Type B pancreatic cell (in vitro differentiated cells): ENCODE results near the gene PXDC1. TPM values are rescaled to one million over a fixed set of nuclear protein-coding genes. Genes with fewer than 3 reads are reported as not detected.

Source experiments
- DNase-seq: peaks from one replicate; pipeline ENCODE4 v3.0.0; 2021; ENCODE audit warnings: mixed read lengths; ENCODE audit not compliant: unreplicated experiment; ENCODE audit errors: extremely low spot score
- H3K27ac Mint-ChIP-seq: 2 replicates; pipeline ENCODE4 v1.8.0; 2021; ENCODE audit warnings: mild to moderate bottlenecking, mixed read lengths
- H3K27me3 Mint-ChIP-seq: 2 replicates; pipeline ENCODE4 v1.8.0; 2021; ENCODE audit warnings: mixed read lengths
- H3K36me3 Mint-ChIP-seq: 2 replicates; pipeline ENCODE4 v1.8.0; 2021; ENCODE audit warnings: mixed read lengths
- H3K4me1 Mint-ChIP-seq: one replicate; pipeline ENCODE4 v1.8.0; 2021; ENCODE audit warnings: mixed read lengths; ENCODE audit not compliant: unreplicated experiment
- H3K4me3 Mint-ChIP-seq: 2 replicates; pipeline ENCODE4 v1.8.0; 2021; ENCODE audit warnings: mild to moderate bottlenecking, mixed read lengths
- H3K9me3 Mint-ChIP-seq: 2 replicates; pipeline ENCODE4 v1.8.0; 2021; ENCODE audit warnings: mixed read lengths
- total RNA-seq: library from RNA; stranded (reverse); gene quantifications from 2 replicates; pipeline ENCODE4 v1.2.1, GENCODE V29; 2021; ENCODE audit warnings: low replicate concordance
- TF ChIP-seq, protein P1 (sequence below): fragments of 200-600 bp; sonication (generic); conservative IDR thresholded peaks from 2 replicates; pipeline ENCODE4 v1.5.0; 2021; ENCODE audit warnings: antibody characterized with exemption, mild to moderate bottlenecking

The PXDC1 gene
- total RNA-seq, 1 donor from 2014 or later = 23.6 TPM

DNA sequence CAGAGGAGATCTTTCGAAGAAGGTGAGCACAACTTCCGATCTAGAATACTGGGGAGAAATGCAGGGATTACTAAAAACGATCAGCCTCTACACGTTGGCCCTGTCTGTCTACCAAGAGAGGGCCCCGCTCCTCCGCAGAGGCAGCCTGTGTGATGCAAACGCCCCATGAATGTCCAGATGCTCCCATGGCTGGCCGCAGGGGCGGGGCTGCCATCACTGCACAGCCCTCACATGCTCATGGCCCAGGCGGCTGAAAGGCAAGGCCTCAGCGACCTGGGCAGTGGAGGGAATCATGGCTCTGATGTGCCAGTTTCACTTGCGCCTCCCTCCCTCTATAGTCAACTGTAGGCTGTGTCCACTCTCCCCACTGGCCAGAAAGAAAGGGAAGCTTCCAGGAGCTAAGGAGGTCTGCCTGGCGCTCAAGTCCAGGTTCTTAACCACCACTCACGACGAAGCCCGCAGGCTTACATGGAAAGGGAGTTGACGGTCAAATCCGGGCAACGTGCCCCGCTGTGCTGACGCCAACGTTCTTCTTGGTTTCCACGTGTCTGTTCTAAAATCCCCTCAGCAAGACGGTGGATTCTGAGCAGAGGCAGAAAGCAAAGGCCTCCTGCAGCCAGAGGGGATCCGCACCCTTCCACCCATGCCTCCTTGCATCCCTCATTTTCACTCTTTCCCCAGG is 14.2 kb downstream of the PXDC1 start:
- no peaks in the 10 kb centered on the region for H3K9me3 Mint-ChIP-seq
- H3K4me3 Mint-ChIP-seq = no peak overlapping the region
- no peaks in the 10 kb centered on the region for H3K27me3 Mint-ChIP-seq
- no peak for DNase-seq
- H3K36me3 Mint-ChIP-seq = peaks cover 42% of the 10 kb centered on the region
- TF ChIP-seq, protein P1, sequence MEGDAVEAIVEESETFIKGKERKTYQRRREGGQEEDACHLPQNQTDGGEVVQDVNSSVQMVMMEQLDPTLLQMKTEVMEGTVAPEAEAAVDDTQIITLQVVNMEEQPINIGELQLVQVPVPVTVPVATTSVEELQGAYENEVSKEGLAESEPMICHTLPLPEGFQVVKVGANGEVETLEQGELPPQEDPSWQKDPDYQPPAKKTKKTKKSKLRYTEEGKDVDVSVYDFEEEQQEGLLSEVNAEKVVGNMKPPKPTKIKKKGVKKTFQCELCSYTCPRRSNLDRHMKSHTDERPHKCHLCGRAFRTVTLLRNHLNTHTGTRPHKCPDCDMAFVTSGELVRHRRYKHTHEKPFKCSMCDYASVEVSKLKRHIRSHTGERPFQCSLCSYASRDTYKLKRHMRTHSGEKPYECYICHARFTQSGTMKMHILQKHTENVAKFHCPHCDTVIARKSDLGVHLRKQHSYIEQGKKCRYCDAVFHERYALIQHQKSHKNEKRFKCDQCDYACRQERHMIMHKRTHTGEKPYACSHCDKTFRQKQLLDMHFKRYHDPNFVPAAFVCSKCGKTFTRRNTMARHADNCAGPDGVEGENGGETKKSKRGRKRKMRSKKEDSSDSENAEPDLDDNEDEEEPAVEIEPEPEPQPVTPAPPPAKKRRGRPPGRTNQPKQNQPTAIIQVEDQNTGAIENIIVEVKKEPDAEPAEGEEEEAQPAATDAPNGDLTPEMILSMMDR = no peak
- H3K4me1 Mint-ChIP-seq = peaks cover 17% of the 10 kb centered on the region
- peak overlapping the region; percentile 44 for H3K27ac Mint-ChIP-seq

DNA sequence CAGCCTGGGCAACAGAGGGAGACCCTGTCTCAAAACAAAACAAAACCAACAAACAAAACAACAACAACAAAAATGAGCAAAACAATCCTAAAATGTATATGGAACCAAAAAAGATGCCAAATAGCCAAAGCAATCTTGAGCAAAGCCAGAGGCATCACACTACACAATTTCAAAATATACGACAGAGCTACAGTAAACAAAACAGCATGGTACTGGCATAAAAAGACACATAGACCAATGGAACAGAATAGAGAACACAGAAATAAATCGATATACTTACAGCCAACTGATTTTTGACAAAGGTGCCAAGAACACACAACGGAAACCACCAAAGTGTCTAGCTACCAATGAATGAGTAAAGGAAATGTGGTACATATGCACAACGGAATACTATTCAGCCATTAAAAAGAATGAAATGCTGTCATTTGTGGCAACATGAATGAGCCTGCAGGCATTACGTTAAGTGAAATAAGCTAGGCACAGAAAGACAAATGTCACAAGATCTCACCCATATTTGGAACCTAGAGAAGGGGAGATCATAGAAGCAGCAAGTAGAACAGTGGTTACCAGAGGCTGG is 16.4 kb downstream of the PXDC1 start:
- no peaks in the 10 kb centered on the region for H3K9me3 Mint-ChIP-seq
- no peaks in the 10 kb centered on the region for H3K27me3 Mint-ChIP-seq
- peaks cover 21% of the 10 kb centered on the region for H3K4me1 Mint-ChIP-seq
- DNase-seq = no peak
- TF ChIP-seq, protein P1 = no peak
- H3K36me3 Mint-ChIP-seq = peaks cover 45% of the 10 kb centered on the region
- no peak overlapping the region for H3K27ac Mint-ChIP-seq
- no peak overlapping the region for H3K4me3 Mint-ChIP-seq

- TF ChIP-seq, protein P1 = no peak
- H3K27ac Mint-ChIP-seq = no peak overlapping the region
- H3K9me3 Mint-ChIP-seq = no peaks in the 10 kb centered on the region
- no peak overlapping the region for H3K4me3 Mint-ChIP-seq
- H3K36me3 Mint-ChIP-seq = peaks cover 47% of the 10 kb centered on the region
- peaks cover 21% of the 10 kb centered on the region for H3K4me1 Mint-ChIP-seq
- DNase-seq = no peak
- H3K27me3 Mint-ChIP-seq = no peaks in the 10 kb centered on the region
Measured at GRCh38 chr6:3734023-3734422, 17.5 kb downstream of the PXDC1 start.

DNA sequence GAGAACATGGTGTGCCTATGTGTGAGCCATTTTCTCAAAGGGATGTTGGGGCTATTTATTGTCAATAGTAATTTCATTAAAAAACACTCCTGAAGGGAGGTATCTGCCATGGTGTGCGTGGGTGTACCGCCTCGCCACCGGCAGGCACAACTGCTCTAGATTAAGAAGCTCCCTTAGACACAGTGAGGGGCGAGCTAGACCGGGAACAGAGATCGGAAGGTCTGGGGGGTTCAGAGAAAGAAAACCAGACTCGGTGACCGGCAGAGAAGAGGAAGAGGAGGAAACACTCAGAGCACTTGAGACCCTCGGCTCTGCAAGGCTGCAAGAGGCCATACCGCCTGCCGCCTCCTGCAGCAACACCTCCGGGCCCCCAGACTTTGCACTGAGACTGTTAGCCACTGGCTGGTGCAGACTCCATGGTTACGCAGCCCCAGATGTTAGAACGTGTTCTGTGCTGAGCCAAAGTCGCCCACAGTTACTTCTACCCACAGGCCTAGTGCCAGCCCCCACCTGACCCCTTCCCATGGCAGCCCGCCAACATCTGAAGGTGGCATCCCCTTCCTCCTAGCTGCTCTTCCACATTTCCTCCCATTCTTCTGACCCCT is 18.1 kb downstream of the PXDC1 start:
- H3K27me3 Mint-ChIP-seq = no peaks in the 10 kb centered on the region
- no peaks in the 10 kb centered on the region for H3K9me3 Mint-ChIP-seq
- H3K27ac Mint-ChIP-seq = peak overlapping the region; percentile 34
- H3K4me1 Mint-ChIP-seq = peaks cover 21% of the 10 kb centered on the region
- H3K36me3 Mint-ChIP-seq = peaks cover 52% of the 10 kb centered on the region
- H3K4me3 Mint-ChIP-seq = no peak overlapping the region
- TF ChIP-seq, protein P1 = no peak
- DNase-seq = no peak

- Mint-ChIP-seq H3K4me3 (peak overlapping the region; percentile 60), H3K9me3 (no peaks in the 10 kb centered on the region), H3K27ac (peak overlapping the region; percentile 73), H3K36me3 (peaks cover 55% of the 10 kb centered on the region), H3K4me1 (peaks cover 21% of the 10 kb centered on the region), H3K27me3 (no peaks in the 10 kb centered on the region)
- peak; percentile 83 for DNase-seq
- TF ChIP-seq, protein P1 = peak; percentile 96
Measured at GRCh38 chr6:3732345-3733141, 19.0 kb downstream of the PXDC1 start.
